Adrenal gland (tissue), 5 donors: ENCODE data around the gene ZNF726.

Experiments used
- CTCF ChIP-seq, 6 experiments: fragments of 450-650 bp in 4 of 6; fragments of 200-600 bp in 2 of 6; sonication (generic) in 1 of 6; IDR thresholded peaks; 1 replicate in 5 of 6; 2 replicates in 1 of 6; pipeline versions ENCODE4 v1.5.1 to v1.8.0; 2016 to 2021; ENCODE audit warnings: antibody characterized with exemption in 6 of 6, mild to moderate bottlenecking in 2 of 6, moderate library complexity in 1 of 6
- POLR2A ChIP-seq, 2 donors: fragments of 450-650 bp; IDR thresholded peaks; one replicate each; pipeline ENCODE4 v1.6.1; 2017; ENCODE audit warnings: antibody characterized with exemption in 2 of 2, mild to moderate bottlenecking in 2 of 2, moderate library complexity in 1 of 2
- donor health status: DM: no; HTN: no; CAD: no.

DNA sequence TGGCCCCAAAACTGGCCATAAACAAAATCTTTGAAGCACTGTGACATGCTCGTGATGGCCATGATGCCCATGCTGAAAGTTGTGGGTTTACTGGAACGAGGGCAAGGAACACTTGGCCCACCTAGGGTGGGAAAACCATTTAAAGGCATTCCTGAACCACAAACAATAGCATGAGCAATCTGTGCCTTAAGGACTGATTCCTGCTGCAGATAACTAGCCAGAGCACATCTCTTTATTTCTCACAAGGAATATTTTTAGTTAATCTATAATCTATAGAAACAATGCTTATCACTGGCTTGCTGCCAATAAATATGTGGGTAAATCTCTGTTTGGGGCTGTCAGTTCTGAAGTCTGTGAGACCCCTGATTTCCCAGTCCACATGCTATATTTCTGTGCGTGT, 10.3 kb upstream of the ZNF726 start:
- no peak for TF ChIP-seq POLR2A (IDR thresholded peaks at IDR 0.05)
- no peak for TF ChIP-seq CTCF (IDR thresholded peaks at IDR 0.05)
